Purkinje cell (primary cell): Measurements from ENCODE around the gene C11orf91. TPM values are rescaled to one million over a fixed set of nuclear protein-coding genes. Genes with fewer than 3 reads are reported as not detected.

ENCODE experiments used
- polyA plus RNA-seq: library from polyadenylated mRNA; unstranded; fragments of >200 nt; fragmentation: Nextera tagmentation; gene quantifications from 2 replicates; pipeline ENCODE4 v1.2.1, GENCODE V29; 2014

C11orf91 gene
- polyA plus RNA-seq, result not detected in 2 replicates

GRCh38 chr11:33700502-33701271 is at the start of gene C11orf91:
TSS of gene C11orf91 (minus strand) at chr11:33700826. CDS start at chr11:33700740, 86 bp downstream.

GRCh38 chr11:33736148-33736812 is 35.7 kb upstream of the C11orf91 start, which contains the start of gene CD59:
TSS of gene CD59 (minus strand) at chr11:33736423. CDS start at chr11:33722445, 13,978 bp downstream.

Other genes starting within 250 kb of the C11orf91 start
- gene CD59, start 35.6 kb upstream of the C11orf91 start, polyA plus RNA-seq, result 248 and 291 TPM in 2 replicates
- gene FBXO3, start 73.7 kb upstream of the C11orf91 start, polyA plus RNA-seq, result 66.3 and 103 TPM in 2 replicates
- gene LMO2, start 191.2 kb upstream of the C11orf91 start, polyA plus RNA-seq, result 11.4 and 15.8 TPM in 2 replicates